K562 (cell line): ENCODE measurements around the gene MRPL58. TPM values are rescaled to one million over a fixed set of nuclear protein-coding genes. Genes with fewer than 3 reads are reported as not detected.

Experiments used
- ATAC-seq: fragments of 200-7000 bp; cut with Tn5 transposase; 3 replicates; pipeline ENCODE4 v1.9.1; 2020; ENCODE audit warnings: moderate library complexity
- BruUV-seq: library from RNA; stranded (reverse); fragments of 400-500 nt; replicated peaks from 2 replicates; lab custom pipeline; 2021; lab: Mats Ljungman, UMichigan
- CTCF ChIA-PET: fragments of 300-600 bp; formaldehyde crosslinking; extraction: SDS; loops from one replicate; lab custom pipeline; 2021; ENCODE audit warnings: low intra/inter-chr PET ratio; lab: Yijun Ruan, JAX
- POLR2A ChIA-PET: fragments of 300-600, 350-650 bp; sonication (Branson Sonifier 250); formaldehyde crosslinking; extraction: SDS; loops from one replicate; lab custom pipeline; 2021; ENCODE audit warnings: antibody characterized with exemption, inconsistent platforms; lab: Yijun Ruan, JAX
- DNase-seq, 4 experiments: peaks; one replicate each; pipeline versions ENCODE4 v3.0.0 to v3.0.0-alpha.2; 2011 to 2018; ENCODE audit warnings: low spot score in 3 of 4, mixed read lengths in 3 of 4; ENCODE audit errors: extremely low read depth in 1 of 4
- FAIRE-seq: peaks from 2 replicates; lab custom pipeline; 2011; peaks lifted over from hg19 to GRCh38; lab: Jason Lieb, UNC
- H2AFZ ChIP-seq: 2 replicates; pipeline ENCODE4 v1.6.0; 2011; ENCODE audit warnings: low read depth, low read length, control low read depth, inconsistent platforms
- H3K27ac ChIP-seq: fragments of 200-600 bp; 3 replicates; pipeline ENCODE4 v1.8.0; 2011; ENCODE audit warnings: low read depth, mild to moderate bottlenecking, control low read depth, inconsistent platforms, low read length, moderate library complexity, mixed read lengths; ENCODE audit errors: extremely low read depth
- H3K27me3 ChIP-seq, 2 experiments: fragments of 300-600 bp in 1 of 2; 2 replicates in 1 of 2; 3 replicates in 1 of 2; pipeline versions ENCODE4 v1.6.0 to v1.8.0; 2011; ENCODE audit warnings: inconsistent platforms in 2 of 2, low read length in 2 of 2, mild to moderate bottlenecking in 1 of 2, mixed read lengths in 1 of 2, moderate library complexity in 1 of 2; ENCODE audit not compliant: control insufficient read depth in 2 of 2, insufficient read depth in 2 of 2
- H3K36me3 ChIP-seq: fragments of 300-600 bp; 3 replicates; pipeline ENCODE4 v1.8.0; 2011; ENCODE audit warnings: mild to moderate bottlenecking, low read length, inconsistent platforms; ENCODE audit not compliant: control insufficient read depth, insufficient read depth
- H3K4me1 ChIP-seq, 2 experiments: fragments of 200-600 bp in 1 of 2; replicated peaks in 1 of 2; 2 replicates in 1 of 2; 3 replicates in 1 of 2; pipeline versions ENCODE4 v1.5.1 to v1.8.0; 2011; ENCODE audit warnings: inconsistent platforms in 2 of 2, low read length in 2 of 2, mild to moderate bottlenecking in 1 of 2, mixed read lengths in 1 of 2, moderate library complexity in 1 of 2; ENCODE audit not compliant: control insufficient read depth in 2 of 2, insufficient read depth in 2 of 2
- H3K4me2 ChIP-seq: 2 replicates; pipeline ENCODE4 v1.6.1; 2011; ENCODE audit warnings: low read length, control low read depth, inconsistent platforms, mixed read lengths; ENCODE audit not compliant: insufficient read depth
- H3K4me3 ChIP-seq: fragments of 200-600 bp; sonication (generic), shearing (Covaris generic); 2 replicates; pipeline ENCODE4 v1.5.1; 2016; ENCODE audit warnings: control low read depth, inconsistent platforms
- H3K79me2 ChIP-seq: fragments of 200-600 bp; 3 replicates; pipeline ENCODE4 v1.8.0; 2011; ENCODE audit warnings: low read length, inconsistent platforms; ENCODE audit not compliant: control insufficient read depth, insufficient read depth
- H3K9ac ChIP-seq, 2 experiments: 2 replicates each; pipeline versions ENCODE4 v1.6.0 to v1.6.1; 2011; ENCODE audit warnings: low read depth in 2 of 2, low read length in 2 of 2, control low read depth in 1 of 2, inconsistent platforms in 1 of 2, mild to moderate bottlenecking in 1 of 2, mixed read lengths in 1 of 2; ENCODE audit not compliant: insufficient read depth in 1 of 2
- H3K9me1 ChIP-seq: one replicate; pipeline ENCODE4 v1.6.0; 2011; ENCODE audit warnings: inconsistent platforms, mild to moderate bottlenecking, low read length, moderate library complexity; ENCODE audit not compliant: control insufficient read depth, insufficient read depth
- H3K9me3 ChIP-seq: replicated peaks from 2 replicates; pipeline ENCODE4 v1.5.1; 2011; ENCODE audit warnings: low read depth, low read length, inconsistent platforms; ENCODE audit not compliant: control insufficient read depth, insufficient read depth
- H4K20me1 ChIP-seq: replicated peaks from 2 replicates; pipeline ENCODE4 v1.6.1; 2011; ENCODE audit warnings: low read length, inconsistent platforms, mixed read lengths; ENCODE audit not compliant: control insufficient read depth, insufficient read depth
- AFF1 ChIP-seq, 2 experiments: fragments of 450-650 bp; IDR thresholded peaks; 2 replicates each; pipeline ENCODE4 v1.6.1; 2018; ENCODE audit warnings: mild to moderate bottlenecking in 2 of 2, low read depth in 1 of 2; ENCODE audit not compliant: partially characterized antibody in 2 of 2
- BRCA1 ChIP-seq, 2 experiments: fragments of 450-650 bp in 1 of 2; sonication (generic) in 1 of 2; formaldehyde crosslinking in 1 of 2; IDR thresholded peaks; 2 replicates each; pipeline versions ENCODE4 v1.5.0 to v1.6.1; 2017 to 2020; ENCODE audit warnings: mild to moderate bottlenecking in 1 of 2, missing genetic modification reagents in 1 of 2
- FOXA3 ChIP-seq, 2 experiments: fragments of 450-650 bp in 1 of 2; sonication (generic) in 1 of 2; formaldehyde crosslinking; IDR thresholded peaks in 1 of 2; conservative IDR thresholded peaks in 1 of 2; 2 replicates each; pipeline versions ENCODE4 v1.4.0 to v1.8.0; 2020 to 2022; ENCODE audit warnings: mild to moderate bottlenecking in 2 of 2, missing genetic modification reagents in 1 of 2
- FOXK2 ChIP-seq, 2 experiments: fragments of 450-650 bp; IDR thresholded peaks in 1 of 2; conservative IDR thresholded peaks in 1 of 2; 2 replicates each; pipeline ENCODE4 v1.6.1; 2016; ENCODE audit warnings: low read depth in 2 of 2, mild to moderate bottlenecking in 1 of 2
- HIVEP1 ChIP-seq: fragments of 250-450 bp; sonication (Bioruptor Pico); IDR thresholded peaks from 2 replicates; pipeline ENCODE4 v1.4.0; 2020; ENCODE audit warnings: mild to moderate bottlenecking
- JUNB ChIP-seq: fragments of 450-650 bp; formaldehyde crosslinking; conservative IDR thresholded peaks from 2 replicates; pipeline ENCODE4 v1.4.0; 2020; ENCODE audit warnings: mild to moderate bottlenecking
- MYBL2 ChIP-seq, 2 experiments: fragments of 450-650 bp in 1 of 2; sonication (generic) in 1 of 2; formaldehyde crosslinking in 1 of 2; IDR thresholded peaks; 2 replicates each; pipeline versions ENCODE4 v1.6.1 to v1.8.1; 2017 to 2022; ENCODE audit warnings: borderline replicate concordance in 1 of 2, inconsistent platforms in 1 of 2, low read depth in 1 of 2, mild to moderate bottlenecking in 1 of 2, missing genetic modification reagents in 1 of 2, moderate library complexity in 1 of 2
- NFIC ChIP-seq: fragments of 450-650 bp; IDR thresholded peaks from 2 replicates; pipeline ENCODE4 v1.6.1; 2017; ENCODE audit warnings: mild to moderate bottlenecking, inconsistent platforms
- SMARCA4 ChIP-seq: fragments of 450-650 bp; IDR thresholded peaks from 2 replicates; pipeline ENCODE4 v1.6.1; 2016
- WHSC1 ChIP-seq: IDR thresholded peaks from one replicate; pipeline ENCODE4 v1.6.1; 2012; ENCODE audit warnings: low read length, control low read depth, inconsistent platforms
- ZNF12 ChIP-seq: sonication (generic); formaldehyde crosslinking; IDR thresholded peaks from 2 replicates; pipeline ENCODE4 v1.4.0; 2020; ENCODE audit warnings: mild to moderate bottlenecking, missing genetic modification reagents
- ZNF316 ChIP-seq: fragments of 450-650 bp; IDR thresholded peaks from 2 replicates; pipeline ENCODE4 v1.6.1; 2016
- ZNF766 ChIP-seq: fragments of 200-800 bp; sonication (Bioruptor generic); conservative IDR thresholded peaks from 2 replicates; pipeline ENCODE4 v1.6.1; 2016; ENCODE audit warnings: missing genetic modification characterization, missing compliant biosample characterization
- WGBS: fragments of 100-300 bp; shearing (Covaris generic); methylation state at CpG from one replicate; pipeline ENCODE4 v1.1.6; 2016; ENCODE audit warnings: low coverage, mixed read lengths; ENCODE audit not compliant: insufficient coverage; ENCODE audit errors: missing lambda C conversion rate; 5-methylcytosine and 5-hydroxymethylcytosine counted together
- in situ Hi-C: fragments of 300-500 bp; cut with MboI; formaldehyde crosslinking; loops from 4 replicates; pipeline ENCODE4 v1.15.0; 2018; ENCODE audit warnings: inconsistent platforms, mixed read lengths
- intact Hi-C: fragments of 100-400 bp; cut with micrococcal nuclease; formaldehyde crosslinking; loops from 2 replicates; pipeline ENCODE4 v1.14.2; 2022
- polyA plus RNA-seq, 8 experiments: library from polyadenylated mRNA; depleted of rRNA in 4 of 8; stranded (reverse) in 5 of 8; unstranded in 3 of 8; fragments of >200 nt; fragmentation: Nextera tagmentation in 2 of 8; fragmentation: Illumina TruSeq in 1 of 8; extraction: Ambion mirVana in 2 of 8; extraction: Trizol in 1 of 8; gene quantifications; 2 replicates each; pipeline versions ENCODE4 v1.2.1 to v1.2.3, GENCODE V29; 2011 to 2014; ENCODE audit warnings: inconsistent platforms in 1 of 8, missing spikeins in 1 of 8
- total RNA-seq, 7 experiments: library from RNA; depleted of rRNA in 6 of 7; stranded (reverse); fragments of >200 nt in 6 of 7; fragmentation: Illumina TruSeq in 2 of 7; extraction: Trizol in 2 of 7; gene quantifications; 2 replicates each; pipeline versions ENCODE4 v1.2.1 to v1.2.3, GENCODE V29; 2011 to 2021; ENCODE audit warnings: low replicate concordance in 1 of 7
- TF ChIP-seq, protein P1 (sequence below): sonication (generic); formaldehyde crosslinking; IDR thresholded peaks from 2 replicates; pipeline ENCODE4 v1.8.0; 2022; ENCODE audit warnings: mild to moderate bottlenecking, missing genetic modification reagents
- TF ChIP-seq, protein P2 (sequence below): fragments of 450-650 bp; IDR thresholded peaks from 2 replicates; pipeline ENCODE4 v1.6.1; 2016; ENCODE audit warnings: antibody characterized with exemption

The MRPL58 gene
- total and polyA plus RNA-seq, 9 of the 15 experiments (the other 6 are each of a cell fraction or from before 2014, with no cell fraction given), result 30.8 to 107 (median 72.4) TPM

GRCh38 chr17:75036643-75037268 is 24.3 kb downstream of the MRPL58 start:
- no peaks in the 10 kb centered on the region for H4K20me1 ChIP-seq
- H3K27me3 ChIP-seq, result no peaks in the 10 kb centered on the region
- peaks cover 36% of the 10 kb centered on the region for H3K36me3 ChIP-seq
- no peaks in the 10 kb centered on the region for H3K9me3 ChIP-seq
- intact Hi-C loops (loop anchor here (5.0 to 10.0 kb wide), 2 partner anchors 162 to 166 kb away; partner anchors contain the start of gene FDXR), in situ Hi-C loops (no loop called here)
- FAIRE-seq (peak; percentile 81), ATAC-seq (peak; percentile 32), DNase-seq (peak; percentile 75 to 90 (median 81))
- H3K4me2 ChIP-seq, result peak overlapping the region; percentile 98
- no peaks in the 10 kb centered on the region for H3K79me2 ChIP-seq
- CTCF ChIA-PET, result interaction anchor here (0.7 kb wide), 1 partner anchor 332 kb away, joined by 3 read pairs; no protein-coding TSS in a partner anchor
- H2AFZ ChIP-seq, result peak overlapping the region; percentile 98
- no peak overlapping the region for H3K4me3 ChIP-seq
- peaks cover 31% of the 10 kb centered on the region in 2 experiments for H3K4me1 ChIP-seq
- POLR2A ChIA-PET, result interaction anchor here (0.6 to 3.3 kb wide), 6 partner anchors 11 to 668 kb away, joined by 3 to 26 read pairs (median 4); partner anchors contain the start of genes ATP5PD, JPT1, KCTD2 and MRPL58
- H3K9ac ChIP-seq, result peak overlapping the region; percentile 53 to 96; a peak in 3 of 4 replicates
- no peaks in the 10 kb centered on the region for H3K9me1 ChIP-seq
- 35% methylated on average over 26 of the region's 27 CpGs for WGBS
- no TSS peak for BruUV-seq
- peak overlapping the region; percentile 96 for H3K27ac ChIP-seq
- TF ChIP-seq NFIC (peak; percentile 94), FOXA3 (CRISPR knock-in tag; conservative IDR thresholded peaks at IDR 0.05 in 1 of 2, IDR thresholded peaks at IDR 0.05 in 1 of 2) (peak; percentile 86 to 94), FOXK2 (conservative IDR thresholded peaks at IDR 0.05 in 1 of 2, IDR thresholded peaks at IDR 0.05 in 1 of 2; ENCODE audit: low read depth in 2 of 2) (peak in 1 of 2 experiments; percentile 70; a peak in 2 of 4 replicates), MYBL2 (IDR thresholded peaks at IDR 0.05; ENCODE audit: low read depth) (no peak), MYBL2 (CRISPR knock-in tag; IDR thresholded peaks at IDR 0.05; ENCODE audit: borderline replicate concordance) (no peak), JUNB (CRISPR knock-in tag) (no peak), AFF1 (IDR thresholded peaks at IDR 0.05; ENCODE audit: low read depth in 1 of 2, partially characterized antibody in 2 of 2) (peak in 1 of 2 experiments; percentile 15), BRCA1 (IDR thresholded peaks at IDR 0.05) (no peak), BRCA1 (CRISPR knock-in tag; IDR thresholded peaks at IDR 0.05) (no peak), ZNF766 (CRISPR knock-in tag) (no peak), ZNF12 (0 out of 2 replicates have a peak, but pooled peaks have one; percentile 62), WHSC1 (no peak), SMARCA4 (0 out of 2 replicates have a peak, but pooled peaks have one; percentile 11), HIVEP1 (CRISPR knock-in tag) (no peak), ZNF316 (peak; percentile 56)
- TF ChIP-seq, protein P1, sequence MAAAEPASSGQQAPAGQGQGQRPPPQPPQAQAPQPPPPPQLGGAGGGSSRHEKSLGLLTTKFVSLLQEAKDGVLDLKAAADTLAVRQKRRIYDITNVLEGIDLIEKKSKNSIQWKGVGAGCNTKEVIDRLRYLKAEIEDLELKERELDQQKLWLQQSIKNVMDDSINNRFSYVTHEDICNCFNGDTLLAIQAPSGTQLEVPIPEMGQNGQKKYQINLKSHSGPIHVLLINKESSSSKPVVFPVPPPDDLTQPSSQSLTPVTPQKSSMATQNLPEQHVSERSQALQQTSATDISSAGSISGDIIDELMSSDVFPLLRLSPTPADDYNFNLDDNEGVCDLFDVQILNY, result no peak
- TF ChIP-seq, protein P2, sequence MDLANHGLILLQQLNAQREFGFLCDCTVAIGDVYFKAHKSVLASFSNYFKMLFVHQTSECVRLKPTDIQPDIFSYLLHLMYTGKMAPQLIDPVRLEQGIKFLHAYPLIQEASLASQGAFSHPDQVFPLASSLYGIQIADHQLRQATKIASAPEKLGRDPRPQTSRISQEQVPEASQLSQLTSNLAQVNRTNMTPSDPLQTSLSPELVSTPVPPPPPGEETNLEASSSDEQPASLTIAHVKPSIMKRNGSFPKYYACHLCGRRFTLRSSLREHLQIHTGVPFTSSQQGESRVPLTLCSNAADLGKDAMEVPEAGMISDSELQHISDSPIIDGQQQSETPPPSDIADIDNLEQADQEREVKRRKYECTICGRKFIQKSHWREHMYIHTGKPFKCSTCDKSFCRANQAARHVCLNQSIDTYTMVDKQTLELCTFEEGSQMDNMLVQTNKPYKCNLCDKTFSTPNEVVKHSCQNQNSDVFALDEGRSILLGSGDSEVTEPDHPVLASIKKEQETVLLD, result no peak
